HG02870 (cell line): ENCODE results near the gene MCRS1.
A peak's percentile ranks its signal among the peaks of the same experiment; 100 is the strongest.

Source experiments
- ATAC-seq: cut with Tn5 transposase; IDR thresholded peaks from one replicate; pipeline ENCODE4 v1.9.1; 2021; ENCODE audit warnings: mild to moderate bottlenecking, moderate library complexity; ENCODE audit not compliant: unreplicated experiment

Gene MCRS1

GRCh38 chr12:49582850-49583249 is 14.9 kb upstream of the MCRS1 start:
- no peak for ATAC-seq

- ATAC-seq = no peak
These were observed 14.3 kb upstream of the MCRS1 start for GRCh38 chr12:49582201-49582600.

- peak; percentile 38 for ATAC-seq
These were observed 12.9 kb upstream of the MCRS1 start for GRCh38 chr12:49580572-49581535.

GRCh38 chr12:49578471-49579112 is 10.7 kb upstream of the MCRS1 start:
- ATAC-seq = no peak

- ATAC-seq = no peak
These were observed 9.8 kb upstream of the MCRS1 start for GRCh38 chr12:49577589-49578315.

GRCh38 chr12:49568442-49569162 is 660 bp upstream of the MCRS1 start:
- peak; percentile 5 for ATAC-seq

- no peak for ATAC-seq
These were observed 686 bp downstream of the MCRS1 start for GRCh38 chr12:49567302-49567610.

- ATAC-seq = no peak
These were observed 1.6 kb downstream of the MCRS1 start for GRCh38 chr12:49566361-49566760.

- ATAC-seq = no peak
These were observed 2.3 kb downstream of the MCRS1 start for GRCh38 chr12:49565406-49566265.

- no peak for ATAC-seq
These were observed 3.1 kb downstream of the MCRS1 start for GRCh38 chr12:49564686-49565405.

GRCh38 chr12:49563951-49564685 is 3.8 kb downstream of the MCRS1 start:
- ATAC-seq = no peak

GRCh38 chr12:49562831-49563230 is 5.1 kb downstream of the MCRS1 start:
- no peak for ATAC-seq

- ATAC-seq = no peak
These were observed 5.7 kb downstream of the MCRS1 start for GRCh38 chr12:49562233-49562632.

- ATAC-seq = no peak
These were observed 7.2 kb downstream of the MCRS1 start for GRCh38 chr12:49560695-49561094.

- no peak for ATAC-seq
These were observed 8.8 kb downstream of the MCRS1 start for GRCh38 chr12:49559011-49559675.

- ATAC-seq = no peak
These were observed 9.4 kb downstream of the MCRS1 start for GRCh38 chr12:49558526-49558925.

GRCh38 chr12:49557917-49558215 is 10.1 kb downstream of the MCRS1 start:
- ATAC-seq = no peak

GRCh38 chr12:49557187-49557916 is 10.6 kb downstream of the MCRS1 start:
- ATAC-seq = no peak
